ENCODE results near the gene PLCB1. TPM values are rescaled to one million over a fixed set of nuclear protein-coding genes. Genes with fewer than 3 reads are reported as not detected.

Gene PLCB1
- polyA plus RNA-seq, 1 donor (not counting 4 experiments of a cell fraction or from before 2014, with no cell fraction given): 0.37 TPM

- H4K20me1 ChIP-seq (ENCODE audit: control insufficient read depth, extremely low read depth, insufficient read depth, low read length): no peaks in the 10 kb centered on the region
- no peak overlapping the region for H3K4me2 ChIP-seq (ENCODE audit: control insufficient read depth, extremely low read depth, insufficient read depth, low read depth, low read length)
- H3K4me3 ChIP-seq (ENCODE audit: control insufficient read depth in 2 of 3, extremely low read depth in 1 of 3, insufficient read depth in 2 of 3, low read depth in 1 of 3, low read length in 3 of 3): no peak overlapping the region
- dilution Hi-C loops (cut with MboI; ENCODE audit: extremely low pct_ligation_motif_present, low sequenced_read_pairs): no loop called here
- no peaks in the 10 kb centered on the region for H3K9me3 ChIP-seq (ENCODE audit: control insufficient read depth, low read depth, low read length)
- H3K9ac ChIP-seq (ENCODE audit: control insufficient read depth, extremely low read depth, insufficient read depth, low read length): no peak overlapping the region
- H2AFZ ChIP-seq (ENCODE audit: control insufficient read depth, low read length): no peak overlapping the region
- TF ChIP-seq CTCF (optimal IDR thresholded peaks at IDR 0.05 in 1 of 3, IDR thresholded peaks at IDR 0.05 in 1 of 3, conservative IDR thresholded peaks at IDR 0.05 in 1 of 3; ENCODE audit: extremely low read depth in 1 of 3, insufficient read depth in 2 of 3, low read length in 3 of 3) (no peak), EZH2 (IDR thresholded peaks at IDR 0.05; ENCODE audit: low read length) (no peak)
- no peaks in the 10 kb centered on the region for H3K27me3 ChIP-seq (ENCODE audit: control insufficient read depth, extremely low read depth, insufficient read depth, low read length)
- DNase-seq (ENCODE audit: low read depth, low spot score) (no peak), FAIRE-seq (no peak)
- H3K79me2 ChIP-seq (ENCODE audit: control insufficient read depth, insufficient read depth, low read length): no peaks in the 10 kb centered on the region
- H3K9me1 ChIP-seq (ENCODE audit: control insufficient read depth, extremely low read depth, insufficient read depth, low read length): no peaks in the 10 kb centered on the region
- no peaks in the 10 kb centered on the region for H3K36me3 ChIP-seq (ENCODE audit: control insufficient read depth in 2 of 2, extremely low read depth in 1 of 2, insufficient read depth in 2 of 2, low read length in 2 of 2)
- H3K4me1 ChIP-seq (ENCODE audit: control insufficient read depth, extremely low read depth, insufficient read depth, low read length): no peaks in the 10 kb centered on the region
- H3K27ac ChIP-seq (ENCODE audit: control insufficient read depth, insufficient read depth, low read length): no peak overlapping the region
These were observed 221.4 kb downstream of the PLCB1 start for GRCh38 chr20:8353512-8353911.

GRCh38 chr20:8355453-8355852 lies 223.4 kb downstream of the PLCB1 start:
- Histone ChIP-seq H3K9ac (ENCODE audit: control insufficient read depth, extremely low read depth, insufficient read depth, low read length) (no peak overlapping the region), H3K9me3 (ENCODE audit: control insufficient read depth, low read depth, low read length) (no peaks in the 10 kb centered on the region), H4K20me1 (ENCODE audit: control insufficient read depth, extremely low read depth, insufficient read depth, low read length) (no peaks in the 10 kb centered on the region), H3K4me3 (ENCODE audit: control insufficient read depth in 2 of 3, extremely low read depth in 1 of 3, insufficient read depth in 2 of 3, low read depth in 1 of 3, low read length in 3 of 3) (no peak overlapping the region), H3K4me1 (ENCODE audit: control insufficient read depth, extremely low read depth, insufficient read depth, low read length) (no peaks in the 10 kb centered on the region), H3K27me3 (ENCODE audit: control insufficient read depth, extremely low read depth, insufficient read depth, low read length) (no peaks in the 10 kb centered on the region), H3K4me2 (ENCODE audit: control insufficient read depth, extremely low read depth, insufficient read depth, low read depth, low read length) (no peak overlapping the region), H3K36me3 (ENCODE audit: control insufficient read depth in 2 of 2, extremely low read depth in 1 of 2, insufficient read depth in 2 of 2, low read length in 2 of 2) (no peaks in the 10 kb centered on the region), H2AFZ (ENCODE audit: control insufficient read depth, low read length) (no peak overlapping the region), H3K79me2 (ENCODE audit: control insufficient read depth, insufficient read depth, low read length) (no peaks in the 10 kb centered on the region), H3K27ac (ENCODE audit: control insufficient read depth, insufficient read depth, low read length) (no peak overlapping the region), H3K9me1 (ENCODE audit: control insufficient read depth, extremely low read depth, insufficient read depth, low read length) (no peaks in the 10 kb centered on the region)
- FAIRE-seq: no peak
- no peak for DNase-seq (ENCODE audit: low read depth, low spot score)
- TF ChIP-seq EZH2 (IDR thresholded peaks at IDR 0.05; ENCODE audit: low read length) (no peak), CTCF (optimal IDR thresholded peaks at IDR 0.05 in 1 of 3, IDR thresholded peaks at IDR 0.05 in 1 of 3, conservative IDR thresholded peaks at IDR 0.05 in 1 of 3; ENCODE audit: extremely low read depth in 1 of 3, insufficient read depth in 2 of 3, low read length in 3 of 3) (no peak)
- dilution Hi-C loops (cut with MboI; ENCODE audit: extremely low pct_ligation_motif_present, low sequenced_read_pairs): no loop called here

Measured in keratinocyte (primary cell).